NB4 (cell line): ENCODE results near the gene PRSS35.
"Not testable (repeated sequence)": the region's sequence is repeated elsewhere in the genome, so short reads cannot be mapped to it uniquely, and the experiment has no call there.

ENCODE experiments used
- DNase-seq: peaks from one replicate; pipeline ENCODE4 v3.0.0; 2010; ENCODE audit warnings: low read depth
- H3K4me3 ChIP-seq: one replicate; pipeline ENCODE4 v1.5.1; 2011; ENCODE audit warnings: mild to moderate bottlenecking, low read depth, low read length, moderate library complexity
- CTCF ChIP-seq: IDR thresholded peaks from one replicate; pipeline ENCODE4 v1.5.1; 2012; ENCODE audit warnings: low read depth, low read length
- MAX ChIP-seq: IDR thresholded peaks from 2 replicates; pipeline ENCODE4 v1.6.1; 2011; ENCODE audit warnings: low read depth, low read length
- MYC ChIP-seq: IDR thresholded peaks from 2 replicates; pipeline ENCODE4 v1.6.1; 2011; ENCODE audit warnings: low read depth, low read length
- POLR2A ChIP-seq: IDR thresholded peaks from 2 replicates; pipeline ENCODE4 v1.6.1; 2011; ENCODE audit warnings: mild to moderate bottlenecking; ENCODE audit not compliant: insufficient read length; ENCODE audit errors: extremely low read depth

The PRSS35 gene

DNA sequence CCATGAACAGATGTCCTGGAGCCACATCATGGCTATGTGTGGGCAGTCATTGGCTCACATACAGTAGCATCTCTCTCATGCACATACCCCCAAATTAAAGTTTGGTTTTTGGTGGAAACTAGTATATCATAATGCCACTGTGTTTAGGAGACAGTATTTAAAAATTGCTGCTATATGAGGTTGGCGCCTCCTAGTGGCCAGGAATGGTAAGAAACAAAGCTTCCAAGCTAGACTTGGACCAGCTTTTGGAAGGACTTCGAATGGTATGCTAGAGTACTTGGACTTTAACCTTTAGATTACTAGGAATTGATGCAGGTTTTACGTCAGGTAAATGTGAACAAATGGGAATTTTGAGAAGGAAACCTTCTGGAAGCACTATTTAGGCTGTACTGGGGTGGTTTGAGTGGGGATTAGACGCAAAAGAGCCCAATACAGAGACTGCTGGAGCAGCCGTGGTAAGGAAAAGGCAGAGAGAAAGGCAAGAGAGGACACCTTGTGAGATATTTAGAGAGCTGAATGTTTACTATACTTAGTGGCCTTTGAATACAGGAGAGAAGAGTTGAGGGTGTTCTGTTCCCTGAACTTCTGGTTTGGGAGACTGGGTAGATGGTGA lies 23.8 kb downstream of the PRSS35 start:
- DNase-seq = peak; percentile 75

GRCh38 chr6:83536647-83537589 lies 24.6 kb downstream of the PRSS35 start:
- no peak for DNase-seq
- H3K4me3 ChIP-seq = no peak overlapping the region
- TF ChIP-seq POLR2A (no peak), MYC (no peak), CTCF (no peak), MAX (no peak)

More for the DNA sequence above, 23.8 kb downstream of the PRSS35 start:
- no peak overlapping the region for H3K4me3 ChIP-seq
- TF ChIP-seq MAX (no peak), MYC (no peak), POLR2A (no peak), CTCF (peak; percentile 95)

GRCh38 chr6:83539678-83540077 lies 27.3 kb downstream of the PRSS35 start:
- H3K4me3 ChIP-seq = no peak overlapping the region
- TF ChIP-seq MAX = no peak
- TF ChIP-seq CTCF = no peak
- no peak for DNase-seq

- peak; percentile 46 for DNase-seq
- no peak for TF ChIP-seq CTCF
- TF ChIP-seq POLR2A = no peak
- no peak for TF ChIP-seq MYC
- TF ChIP-seq MAX = no peak
- no peak overlapping the region for H3K4me3 ChIP-seq
Measured at GRCh38 chr6:83546636-83547035, 34.3 kb downstream of the PRSS35 start.

GRCh38 chr6:83550482-83550881 lies 38.1 kb downstream of the PRSS35 start:
- not testable (repeated sequence) for H3K4me3 ChIP-seq
- DNase-seq = peak; percentile 44

GRCh38 chr6:83551748-83552147 lies 39.4 kb downstream of the PRSS35 start:
- DNase-seq, H3K4me3 ChIP-seq: not testable (repeated sequence)

GRCh38 chr6:83556871-83557270 lies 44.5 kb downstream of the PRSS35 start:
- H3K4me3 ChIP-seq = no peak overlapping the region
- DNase-seq = no peak
- no peak for TF ChIP-seq MAX
- no peak for TF ChIP-seq MYC
- TF ChIP-seq CTCF = no peak
- no peak for TF ChIP-seq POLR2A
